ENCODE measurements around the gene CLEC6A. TPM values are rescaled to one million over a fixed set of nuclear protein-coding genes. Genes with fewer than 3 reads are reported as not detected.
"Not testable (repeated sequence)": the region's sequence is repeated elsewhere in the genome, so short reads cannot be mapped to it uniquely, and the experiment has no call there.

The CLEC6A gene
- not detected for total RNA-seq

DNA sequence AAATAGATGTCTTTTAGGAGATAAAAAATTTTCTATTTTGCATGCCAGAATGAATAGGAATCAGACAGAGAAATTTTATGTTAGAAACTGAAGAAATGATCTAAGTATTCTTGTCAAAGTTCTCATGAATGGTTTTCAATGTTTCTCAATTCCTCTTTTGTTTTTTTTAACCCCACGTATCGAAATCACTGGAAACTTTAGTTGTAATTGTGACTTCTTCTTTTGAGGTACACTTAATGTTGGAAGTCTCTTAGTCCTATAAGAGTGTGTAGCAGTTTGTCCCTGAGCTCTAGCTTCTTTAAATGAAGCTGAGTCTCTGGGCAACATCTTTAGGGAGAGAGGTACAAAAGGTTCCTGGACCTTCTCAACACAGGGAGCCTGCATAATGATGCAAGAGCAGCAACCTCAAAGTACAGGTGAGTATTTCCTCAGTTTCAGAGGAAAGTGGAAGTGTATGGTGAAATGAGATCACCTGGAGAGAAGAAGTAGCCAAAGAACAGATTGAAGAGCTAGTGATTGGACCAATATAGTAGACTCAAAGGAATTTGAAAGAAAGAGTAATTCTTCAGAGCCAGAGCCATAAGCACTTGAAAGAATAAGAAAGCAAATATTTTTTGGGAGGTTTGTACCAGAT lies at the start of gene CLEC6A:
Gene CLEC6A (plus strand): TSS at position 236 of the 634 bp plus-strand sequence. CDS start 150 bp downstream, at position 386.
- H3K27me3 Mint-ChIP-seq, result peaks cover 54% of the 10 kb centered on the region
- CTCF ChIA-PET, result interaction anchor here (0.5 kb wide), 1 partner anchor 255 kb away, joined by 3 read pairs; no protein-coding TSS in a partner anchor

GRCh38 chr12:8419576-8419975 lies 36.2 kb upstream of the CLEC6A start:
- H3K4me3 Mint-ChIP-seq; H3K27ac Mint-ChIP-seq; H3K9me3 Mint-ChIP-seq; POLR2A ChIA-PET; H3K36me3 Mint-ChIP-seq (ENCODE audit: low read depth); DNase-seq; CTCF ChIA-PET; H3K4me1 Mint-ChIP-seq; H3K27me3 Mint-ChIP-seq: not testable (repeated sequence)

More for the DNA sequence above, at the start of gene CLEC6A:
- POLR2A ChIA-PET, result no interaction called here
- H3K27ac Mint-ChIP-seq, result no peak within 1 kb of the TSS
- H3K36me3 Mint-ChIP-seq (ENCODE audit: low read depth), result no peaks in the 10 kb centered on the region
- H3K4me1 Mint-ChIP-seq, result no peaks in the 10 kb centered on the region
- no peaks in the 10 kb centered on the region for H3K9me3 Mint-ChIP-seq
- no peak for DNase-seq
- no peak within 1 kb of the TSS for H3K4me3 Mint-ChIP-seq

DNA sequence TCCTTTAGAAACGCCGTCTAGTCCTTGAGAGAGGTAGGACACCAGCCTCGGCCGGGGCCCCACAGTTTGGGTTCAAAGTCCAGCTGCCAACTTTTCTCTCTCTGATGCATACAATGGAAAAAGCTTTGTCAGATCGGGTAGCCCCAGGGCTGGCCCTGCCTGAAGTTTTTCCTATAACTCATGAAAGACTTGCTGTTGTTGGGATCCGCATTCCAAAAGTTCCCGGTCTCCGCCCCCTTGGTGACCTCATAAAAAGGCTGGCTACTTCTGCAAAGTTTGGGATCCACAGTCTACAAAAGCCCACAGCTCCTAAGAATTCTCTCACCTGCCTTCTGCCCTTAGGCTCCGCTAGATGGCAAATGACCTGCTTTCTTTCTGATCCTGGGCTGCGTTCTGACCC lies 35.3 kb upstream of the CLEC6A start:
- H3K4me1 Mint-ChIP-seq, result no peaks in the 10 kb centered on the region
- no peak overlapping the region for H3K4me3 Mint-ChIP-seq
- DNase-seq, result no peak
- ChIA-PET CTCF (no interaction called here), POLR2A (no interaction called here)
- no peaks in the 10 kb centered on the region for H3K36me3 Mint-ChIP-seq (ENCODE audit: low read depth)
- H3K27me3 Mint-ChIP-seq, result no peaks in the 10 kb centered on the region
- no peaks in the 10 kb centered on the region for H3K9me3 Mint-ChIP-seq
- H3K27ac Mint-ChIP-seq, result no peak overlapping the region

DNA sequence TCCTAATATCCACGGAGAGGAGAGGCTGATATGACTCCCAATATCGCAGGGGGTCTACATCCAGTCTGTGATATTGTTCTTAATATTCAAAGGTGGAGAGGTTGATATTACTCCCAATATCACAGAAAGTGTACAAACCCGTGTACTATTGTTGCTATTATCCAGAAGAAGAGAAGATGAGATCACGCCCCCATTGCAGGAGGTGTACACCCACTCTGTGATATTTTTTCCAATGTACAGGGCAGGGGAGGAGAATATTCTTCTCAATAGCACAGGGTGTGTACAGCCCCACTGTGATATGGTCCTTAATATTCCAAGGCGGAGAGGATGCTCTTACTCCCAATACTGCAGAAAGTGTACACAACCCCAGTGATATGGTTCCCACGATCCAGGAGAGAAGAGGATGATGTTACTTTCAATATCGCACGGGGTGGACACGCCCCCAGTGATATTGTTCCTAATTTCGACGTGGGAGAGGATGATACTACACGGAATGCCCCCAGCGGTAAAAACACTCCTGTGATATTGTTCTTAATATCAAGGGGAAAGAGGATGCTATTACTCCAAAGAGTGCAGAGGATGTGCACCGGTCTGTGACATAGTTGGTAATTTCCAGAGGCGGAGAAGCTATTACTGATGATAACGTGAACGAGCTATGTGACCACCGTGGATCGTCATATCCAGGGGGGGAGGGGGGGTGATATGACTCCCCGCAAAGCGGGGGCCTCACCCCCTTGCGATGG lies 11.1 kb upstream of the CLEC6A start:
- H3K27ac Mint-ChIP-seq, CTCF ChIA-PET: not testable (repeated sequence)

DNA sequence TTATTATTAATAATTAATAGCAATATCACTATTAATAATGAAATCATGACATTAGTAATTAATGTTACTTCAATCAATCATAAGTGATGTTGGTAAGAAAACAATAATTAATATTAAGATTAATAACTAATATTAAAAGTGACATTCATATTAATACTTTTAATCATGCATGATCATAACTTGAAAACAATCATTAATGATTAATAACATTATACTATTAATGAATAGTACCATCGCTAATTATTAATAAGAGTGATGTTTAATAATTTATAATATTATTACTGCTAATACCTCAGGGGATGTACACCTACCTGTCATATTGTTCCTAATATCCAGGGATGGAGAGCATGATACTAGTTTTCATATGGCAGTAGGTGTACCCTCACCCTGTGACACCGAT lies 10.0 kb upstream of the CLEC6A start:
- no peak for DNase-seq
- H3K9me3 Mint-ChIP-seq, result no peaks in the 10 kb centered on the region
- H3K27ac Mint-ChIP-seq, result no peak overlapping the region
- H3K4me1 Mint-ChIP-seq, result no peaks in the 10 kb centered on the region
- POLR2A ChIA-PET, result no interaction called here
- H3K27me3 Mint-ChIP-seq, result no peaks in the 10 kb centered on the region
- H3K4me3 Mint-ChIP-seq, result no peak overlapping the region
- H3K36me3 Mint-ChIP-seq (ENCODE audit: low read depth), result no peaks in the 10 kb centered on the region
- CTCF ChIA-PET, result no interaction called here

More for the DNA sequence above, 11.1 kb upstream of the CLEC6A start:
- DNase-seq, result peak; percentile 24
- H3K9me3 Mint-ChIP-seq; POLR2A ChIA-PET; H3K4me1 Mint-ChIP-seq; H3K4me3 Mint-ChIP-seq; H3K36me3 Mint-ChIP-seq (ENCODE audit: low read depth); H3K27me3 Mint-ChIP-seq: not testable (repeated sequence)

- DNase-seq, result peak; percentile 28
- Mint-ChIP-seq H3K27ac (no peak overlapping the region), H3K9me3 (no peaks in the 10 kb centered on the region), H3K36me3 (ENCODE audit: low read depth) (no peaks in the 10 kb centered on the region), H3K27me3 (peaks cover 4% of the 10 kb centered on the region), H3K4me1 (no peaks in the 10 kb centered on the region), H3K4me3 (no peak overlapping the region)
- CTCF ChIA-PET, result no interaction called here
- POLR2A ChIA-PET, result no interaction called here
Measured at GRCh38 chr12:8446642-8447547, 8.9 kb upstream of the CLEC6A start.

DNA sequence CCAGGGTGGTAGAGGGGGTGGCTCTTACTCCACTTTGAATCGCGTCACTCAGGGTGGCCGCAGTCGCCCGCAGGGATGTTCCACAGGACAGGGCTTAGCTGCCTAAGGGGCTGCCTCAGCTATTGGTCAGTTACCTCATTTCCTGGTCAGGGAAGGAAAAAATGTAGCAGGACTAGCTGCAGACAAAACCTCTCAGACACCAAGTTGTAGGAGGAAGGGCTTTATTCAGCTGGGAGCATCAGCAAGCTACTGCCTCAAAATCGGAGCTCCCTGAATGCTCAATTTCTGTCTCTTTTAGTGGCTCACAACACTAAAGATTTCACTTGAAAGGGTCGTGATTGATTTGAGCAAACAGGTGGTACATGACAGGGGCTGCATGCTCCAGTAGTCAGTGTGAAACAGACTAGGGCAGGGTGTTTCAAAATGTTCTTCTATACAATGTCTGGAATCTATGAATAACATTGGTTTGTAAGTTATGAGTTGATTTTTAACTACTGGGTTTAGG lies 6.4 kb upstream of the CLEC6A start:
- ChIA-PET CTCF (no interaction called here), POLR2A (no interaction called here)
- no peaks in the 10 kb centered on the region for H3K4me1 Mint-ChIP-seq
- H3K27me3 Mint-ChIP-seq, result peaks cover 21% of the 10 kb centered on the region
- DNase-seq, result peak; percentile 15
- no peak overlapping the region for H3K4me3 Mint-ChIP-seq
- H3K9me3 Mint-ChIP-seq, result no peaks in the 10 kb centered on the region
- no peaks in the 10 kb centered on the region for H3K36me3 Mint-ChIP-seq (ENCODE audit: low read depth)
- no peak overlapping the region for H3K27ac Mint-ChIP-seq

DNA sequence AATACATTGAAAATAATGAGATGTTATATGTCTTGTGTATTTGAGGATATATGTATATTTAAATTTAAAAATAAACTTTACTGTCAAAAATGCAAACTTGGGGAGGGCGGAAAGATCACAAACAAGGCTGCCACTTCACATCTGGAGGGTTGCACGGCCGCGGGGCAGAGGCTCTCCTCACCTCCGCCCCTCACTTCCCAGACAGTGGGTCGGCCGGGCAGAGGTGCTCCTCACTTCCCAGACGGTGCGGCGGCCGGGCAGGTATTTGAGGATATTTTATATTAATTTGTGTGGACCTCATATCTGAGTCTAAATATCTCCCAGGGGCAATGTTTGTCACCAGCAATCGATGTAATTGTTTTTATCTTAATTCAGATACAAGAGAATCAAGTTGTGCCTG lies 3.7 kb upstream of the CLEC6A start:
- peaks cover 36% of the 10 kb centered on the region for H3K27me3 Mint-ChIP-seq
- DNase-seq, result no peak
- H3K27ac Mint-ChIP-seq, result no peak overlapping the region
- H3K4me1 Mint-ChIP-seq, result no peaks in the 10 kb centered on the region
- H3K4me3 Mint-ChIP-seq, result no peak overlapping the region
- ChIA-PET CTCF (no interaction called here), POLR2A (no interaction called here)
- no peaks in the 10 kb centered on the region for H3K36me3 Mint-ChIP-seq (ENCODE audit: low read depth)
- H3K9me3 Mint-ChIP-seq, result no peaks in the 10 kb centered on the region

- H3K4me1 Mint-ChIP-seq, result no peaks in the 10 kb centered on the region
- CTCF ChIA-PET, result no interaction called here
- H3K36me3 Mint-ChIP-seq (ENCODE audit: low read depth), result no peaks in the 10 kb centered on the region
- peaks cover 44% of the 10 kb centered on the region for H3K27me3 Mint-ChIP-seq
- DNase-seq, result no peak
- H3K27ac Mint-ChIP-seq, result no peak overlapping the region
- H3K4me3 Mint-ChIP-seq, result no peak overlapping the region
- no peaks in the 10 kb centered on the region for H3K9me3 Mint-ChIP-seq
- POLR2A ChIA-PET, result no interaction called here
Measured at GRCh38 chr12:8453021-8453513, 2.7 kb upstream of the CLEC6A start.

- no peaks in the 10 kb centered on the region for H3K36me3 Mint-ChIP-seq (ENCODE audit: low read depth)
- CTCF ChIA-PET, result interaction anchor here (0.5 kb wide), 1 partner anchor 307 kb away, joined by 4 read pairs; no protein-coding TSS in a partner anchor
- no peak for DNase-seq
- no peak overlapping the region for H3K27ac Mint-ChIP-seq
- no peaks in the 10 kb centered on the region for H3K4me1 Mint-ChIP-seq
- no peak overlapping the region for H3K4me3 Mint-ChIP-seq
- H3K27me3 Mint-ChIP-seq, result peaks cover 45% of the 10 kb centered on the region
- H3K9me3 Mint-ChIP-seq, result no peaks in the 10 kb centered on the region
- POLR2A ChIA-PET, result no interaction called here
Measured at GRCh38 chr12:8453796-8454195, 2.0 kb upstream of the CLEC6A start.

DNA sequence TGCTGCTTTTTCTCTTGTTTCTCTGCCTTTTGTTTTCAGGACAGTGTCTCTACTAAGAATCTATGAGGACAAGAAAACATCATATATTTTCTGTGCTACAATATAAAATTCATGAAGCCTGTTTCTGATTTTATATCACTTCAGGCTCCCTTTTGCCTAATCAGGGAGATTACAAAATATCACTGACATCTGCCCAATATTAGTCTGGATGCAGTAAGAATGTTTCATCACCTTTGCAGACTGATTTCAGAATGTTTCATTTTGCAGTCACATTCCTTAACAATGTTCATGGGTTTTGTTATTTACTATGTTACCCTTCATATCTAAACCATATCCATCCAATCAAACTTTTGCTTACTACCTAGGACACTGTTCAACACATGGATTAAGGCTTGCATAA lies 491 bp upstream of the CLEC6A start:
- no peak overlapping the region for H3K27ac Mint-ChIP-seq
- H3K27me3 Mint-ChIP-seq, result peaks cover 53% of the 10 kb centered on the region
- no peaks in the 10 kb centered on the region for H3K4me1 Mint-ChIP-seq
- no peak for DNase-seq
- no peak overlapping the region for H3K4me3 Mint-ChIP-seq
- CTCF ChIA-PET, result interaction anchor here (0.5 kb wide), 1 partner anchor 256 kb away, joined by 3 read pairs; no protein-coding TSS in a partner anchor
- H3K36me3 Mint-ChIP-seq (ENCODE audit: low read depth), result no peaks in the 10 kb centered on the region
- POLR2A ChIA-PET, result no interaction called here
- no peaks in the 10 kb centered on the region for H3K9me3 Mint-ChIP-seq

DNA sequence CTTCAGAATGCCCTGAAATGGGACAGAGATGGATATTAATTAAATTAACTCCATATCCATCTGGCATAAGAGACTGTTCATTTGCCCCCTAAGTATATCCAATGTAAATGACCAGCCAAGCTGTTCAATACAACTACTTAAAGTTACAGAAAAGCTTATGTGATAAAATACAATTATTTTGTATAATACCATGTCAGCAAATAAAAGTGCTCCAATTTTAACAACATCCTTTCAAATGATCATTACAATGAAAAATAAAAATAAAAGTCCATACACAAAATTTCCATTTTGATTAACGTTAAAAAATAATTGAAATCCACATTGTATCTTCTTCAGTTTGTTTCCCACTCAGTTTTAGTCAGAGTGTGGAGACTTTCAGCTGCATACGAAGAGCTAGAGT lies 5.7 kb downstream of the CLEC6A start:
- POLR2A ChIA-PET, result no interaction called here
- no peak overlapping the region for H3K27ac Mint-ChIP-seq
- no peaks in the 10 kb centered on the region for H3K4me1 Mint-ChIP-seq
- no peak overlapping the region for H3K4me3 Mint-ChIP-seq
- CTCF ChIA-PET, result no interaction called here
- no peak for DNase-seq
- H3K9me3 Mint-ChIP-seq, result no peaks in the 10 kb centered on the region
- no peaks in the 10 kb centered on the region for H3K36me3 Mint-ChIP-seq (ENCODE audit: low read depth)
- peaks cover 19% of the 10 kb centered on the region for H3K27me3 Mint-ChIP-seq
